SK-N-SH (cell line): ENCODE results near the gene RPP14.

Source experiments
- EP300 ChIP-seq, 2 experiments: IDR thresholded peaks; 2 replicates each; pipeline versions ENCODE4 v1.4.0 to v1.6.1; 2012; ENCODE audit warnings: borderline replicate concordance in 1 of 2, low read depth in 1 of 2, low read length in 1 of 2
- FOXJ3 ChIP-seq: sonication (generic); formaldehyde crosslinking; IDR thresholded peaks from 2 replicates; pipeline ENCODE4 v1.5.1; 2020; ENCODE audit warnings: mild to moderate bottlenecking, missing genetic modification reagents
- GATA2 ChIP-seq: sonication (generic); formaldehyde crosslinking; IDR thresholded peaks from 2 replicates; pipeline ENCODE4 v1.5.0; 2020; ENCODE audit warnings: mild to moderate bottlenecking, missing genetic modification reagents
- MXI1 ChIP-seq: IDR thresholded peaks from 2 replicates; pipeline ENCODE4 v1.6.1; 2012; ENCODE audit warnings: mild to moderate bottlenecking, low read depth, low read length, improper control_type of control experiment
- RAD21 ChIP-seq: IDR thresholded peaks from 2 replicates; pipeline ENCODE4 v1.6.1; 2012; ENCODE audit warnings: mild to moderate bottlenecking, low read length
- RCOR1 ChIP-seq: fragments of 150-350 bp; IDR thresholded peaks from 2 replicates; pipeline ENCODE4 v1.6.1; 2017; ENCODE audit warnings: antibody characterized with exemption, low read length
- RXRA ChIP-seq: IDR thresholded peaks from 2 replicates; pipeline ENCODE4 v1.4.0; 2012; ENCODE audit warnings: low read depth, mild to moderate bottlenecking, borderline replicate concordance
- TAF1 ChIP-seq: IDR thresholded peaks from 2 replicates; pipeline ENCODE4 v1.6.1; 2012; ENCODE audit warnings: low read depth, mild to moderate bottlenecking, low read length, moderate library complexity, borderline replicate concordance
- YY1 ChIP-seq: IDR thresholded peaks from 2 replicates; pipeline ENCODE4 v1.4.0; 2012; ENCODE audit warnings: low read depth, mild to moderate bottlenecking
- TF ChIP-seq, protein P1 (sequence below): fragments of 200-600 bp; sonication (generic); IDR thresholded peaks from 2 replicates; pipeline ENCODE4 v1.6.1; 2017; ENCODE audit warnings: antibody characterized with exemption, mild to moderate bottlenecking, moderate library complexity

DNA sequence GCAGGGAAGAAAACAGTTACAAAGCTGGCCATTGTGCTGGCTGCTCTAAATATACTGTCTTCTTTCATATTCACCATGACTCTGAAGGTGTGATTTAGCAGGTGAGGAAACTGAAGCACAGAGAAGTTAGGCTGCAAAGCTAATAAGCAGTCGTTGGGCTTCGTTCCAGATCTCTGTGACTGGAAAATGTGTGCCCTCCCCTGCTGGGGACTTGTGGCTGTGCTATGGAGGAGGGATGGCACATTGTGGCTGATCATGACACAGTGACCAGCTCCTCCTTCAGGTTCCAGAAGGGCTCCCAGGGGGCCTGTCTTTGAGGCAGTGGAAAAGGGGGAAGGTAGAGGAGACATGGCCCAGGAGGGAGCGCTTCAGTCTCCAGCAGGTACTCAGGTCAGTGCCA lies 45.9 kb downstream of the RPP14 start:
- TF ChIP-seq RXRA (no peak), RAD21 (no peak), RCOR1 (no peak), FOXJ3 (no peak), EP300 (IDR thresholded peaks at IDR 0.05; ENCODE audit: borderline replicate concordance in 1 of 2, low read depth in 1 of 2, low read length in 1 of 2) (no peak), TAF1 (no peak), MXI1 (no peak), YY1 (no peak), GATA2 (CRISPR knock-in tag) (no peak)
- TF ChIP-seq, protein P1, sequence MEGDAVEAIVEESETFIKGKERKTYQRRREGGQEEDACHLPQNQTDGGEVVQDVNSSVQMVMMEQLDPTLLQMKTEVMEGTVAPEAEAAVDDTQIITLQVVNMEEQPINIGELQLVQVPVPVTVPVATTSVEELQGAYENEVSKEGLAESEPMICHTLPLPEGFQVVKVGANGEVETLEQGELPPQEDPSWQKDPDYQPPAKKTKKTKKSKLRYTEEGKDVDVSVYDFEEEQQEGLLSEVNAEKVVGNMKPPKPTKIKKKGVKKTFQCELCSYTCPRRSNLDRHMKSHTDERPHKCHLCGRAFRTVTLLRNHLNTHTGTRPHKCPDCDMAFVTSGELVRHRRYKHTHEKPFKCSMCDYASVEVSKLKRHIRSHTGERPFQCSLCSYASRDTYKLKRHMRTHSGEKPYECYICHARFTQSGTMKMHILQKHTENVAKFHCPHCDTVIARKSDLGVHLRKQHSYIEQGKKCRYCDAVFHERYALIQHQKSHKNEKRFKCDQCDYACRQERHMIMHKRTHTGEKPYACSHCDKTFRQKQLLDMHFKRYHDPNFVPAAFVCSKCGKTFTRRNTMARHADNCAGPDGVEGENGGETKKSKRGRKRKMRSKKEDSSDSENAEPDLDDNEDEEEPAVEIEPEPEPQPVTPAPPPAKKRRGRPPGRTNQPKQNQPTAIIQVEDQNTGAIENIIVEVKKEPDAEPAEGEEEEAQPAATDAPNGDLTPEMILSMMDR: no peak
